ENCODE measurements around the gene C2CD3.
A peak's percentile ranks its signal among the peaks of the same experiment; 100 is the strongest.
"Not testable (repeated sequence)": the region's sequence is repeated elsewhere in the genome, so short reads cannot be mapped to it uniquely, and the experiment has no call there.

Gene C2CD3

GRCh38 chr11:74138572-74138971 lies 32.2 kb downstream of the C2CD3 start:
- peak; percentile 97 for DNase-seq (ENCODE audit: extremely low read depth, low read depth)
- no peak for TF ChIP-seq CTCF (IDR thresholded peaks at IDR 0.05; ENCODE audit: low read depth, low read length, missing control alignments)
- H3K4me3 ChIP-seq (replicated peaks; ENCODE audit: low read depth, low read length): no peak overlapping the region

GRCh38 chr11:74138021-74138420 lies 32.8 kb downstream of the C2CD3 start:
- no peak for TF ChIP-seq CTCF (IDR thresholded peaks at IDR 0.05; ENCODE audit: low read depth, low read length, missing control alignments)
- no peak for DNase-seq (ENCODE audit: extremely low read depth, low read depth)
- H3K4me3 ChIP-seq (replicated peaks; ENCODE audit: low read depth, low read length): no peak overlapping the region

GRCh38 chr11:74135127-74135840 lies 35.5 kb downstream of the C2CD3 start:
- no peak for TF ChIP-seq CTCF (IDR thresholded peaks at IDR 0.05; ENCODE audit: low read depth, low read length, missing control alignments)
- DNase-seq (ENCODE audit: extremely low read depth, low read depth): no peak
- no peak overlapping the region for H3K4me3 ChIP-seq (replicated peaks; ENCODE audit: low read depth, low read length)

GRCh38 chr11:74134661-74135060 lies 36.1 kb downstream of the C2CD3 start:
- no peak overlapping the region for H3K4me3 ChIP-seq (replicated peaks; ENCODE audit: low read depth, low read length)
- no peak for DNase-seq (ENCODE audit: extremely low read depth, low read depth)
- no peak for TF ChIP-seq CTCF (IDR thresholded peaks at IDR 0.05; ENCODE audit: low read depth, low read length, missing control alignments)

GRCh38 chr11:74133436-74133835 lies 37.4 kb downstream of the C2CD3 start:
- H3K4me3 ChIP-seq (replicated peaks; ENCODE audit: low read depth, low read length): no peak overlapping the region
- no peak for DNase-seq (ENCODE audit: extremely low read depth, low read depth)
- TF ChIP-seq CTCF (IDR thresholded peaks at IDR 0.05; ENCODE audit: low read depth, low read length, missing control alignments): no peak

GRCh38 chr11:74132833-74133232 lies 38.0 kb downstream of the C2CD3 start:
- no peak overlapping the region for H3K4me3 ChIP-seq (replicated peaks; ENCODE audit: low read depth, low read length)
- no peak for TF ChIP-seq CTCF (IDR thresholded peaks at IDR 0.05; ENCODE audit: low read depth, low read length, missing control alignments)
- no peak for DNase-seq (ENCODE audit: extremely low read depth, low read depth)

- not testable (repeated sequence) for DNase-seq (ENCODE audit: extremely low read depth, low read depth); H3K4me3 ChIP-seq (replicated peaks; ENCODE audit: low read depth, low read length)
Measured at GRCh38 chr11:74129121-74129520, 41.7 kb downstream of the C2CD3 start.

Measured in HFF-Myc (cell line).